ENCODE results near the gene ERC2. TPM values are rescaled to one million over a fixed set of nuclear protein-coding genes. Genes with fewer than 3 reads are reported as not detected.

ERC2 gene
- total and polyA plus RNA-seq, 8 donors = 1.2 to 4.8 (median 2.3) TPM

DNA sequence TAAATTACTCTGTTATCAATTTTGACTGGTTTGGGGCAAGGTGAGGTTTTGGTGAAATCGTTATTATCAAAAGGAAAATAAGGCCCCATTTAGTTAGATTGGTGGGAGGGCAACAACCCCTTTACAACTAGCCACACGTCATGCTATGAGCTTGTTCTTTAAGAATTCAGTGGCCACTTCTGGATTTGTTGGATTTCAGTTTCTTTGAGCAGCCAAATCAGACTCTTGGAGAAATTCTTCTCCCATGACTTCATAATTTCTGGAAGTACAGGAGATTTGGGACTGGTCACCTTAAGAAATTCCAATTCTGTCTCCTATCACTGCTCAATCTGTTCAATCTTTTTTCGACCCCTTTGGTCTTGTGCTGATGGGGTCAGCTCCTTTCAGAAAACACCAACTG, 966.4 kb downstream of the ERC2 start:
- H3K9me3 ChIP-seq = no peaks in the 10 kb centered on the region
- H3K27ac ChIP-seq = no peak overlapping the region
- TF ChIP-seq, protein P1, sequence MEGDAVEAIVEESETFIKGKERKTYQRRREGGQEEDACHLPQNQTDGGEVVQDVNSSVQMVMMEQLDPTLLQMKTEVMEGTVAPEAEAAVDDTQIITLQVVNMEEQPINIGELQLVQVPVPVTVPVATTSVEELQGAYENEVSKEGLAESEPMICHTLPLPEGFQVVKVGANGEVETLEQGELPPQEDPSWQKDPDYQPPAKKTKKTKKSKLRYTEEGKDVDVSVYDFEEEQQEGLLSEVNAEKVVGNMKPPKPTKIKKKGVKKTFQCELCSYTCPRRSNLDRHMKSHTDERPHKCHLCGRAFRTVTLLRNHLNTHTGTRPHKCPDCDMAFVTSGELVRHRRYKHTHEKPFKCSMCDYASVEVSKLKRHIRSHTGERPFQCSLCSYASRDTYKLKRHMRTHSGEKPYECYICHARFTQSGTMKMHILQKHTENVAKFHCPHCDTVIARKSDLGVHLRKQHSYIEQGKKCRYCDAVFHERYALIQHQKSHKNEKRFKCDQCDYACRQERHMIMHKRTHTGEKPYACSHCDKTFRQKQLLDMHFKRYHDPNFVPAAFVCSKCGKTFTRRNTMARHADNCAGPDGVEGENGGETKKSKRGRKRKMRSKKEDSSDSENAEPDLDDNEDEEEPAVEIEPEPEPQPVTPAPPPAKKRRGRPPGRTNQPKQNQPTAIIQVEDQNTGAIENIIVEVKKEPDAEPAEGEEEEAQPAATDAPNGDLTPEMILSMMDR (IDR thresholded peaks at IDR 0.05) = no peak
- DNase-seq (no peak), FAIRE-seq (no peak), ATAC-seq (no peak)
- H3K4me3 ChIP-seq = no peak overlapping the region
- H3K4me1 ChIP-seq = no peaks in the 10 kb centered on the region
- H3K27me3 ChIP-seq = no peaks in the 10 kb centered on the region
- intact Hi-C loops (cut with DNase I) = no loop called here
- 64 to 83% methylated on average over 3 of the region's 3 CpGs for WGBS, 2 donors
- no peaks in the 10 kb centered on the region for H3K36me3 ChIP-seq

DNA sequence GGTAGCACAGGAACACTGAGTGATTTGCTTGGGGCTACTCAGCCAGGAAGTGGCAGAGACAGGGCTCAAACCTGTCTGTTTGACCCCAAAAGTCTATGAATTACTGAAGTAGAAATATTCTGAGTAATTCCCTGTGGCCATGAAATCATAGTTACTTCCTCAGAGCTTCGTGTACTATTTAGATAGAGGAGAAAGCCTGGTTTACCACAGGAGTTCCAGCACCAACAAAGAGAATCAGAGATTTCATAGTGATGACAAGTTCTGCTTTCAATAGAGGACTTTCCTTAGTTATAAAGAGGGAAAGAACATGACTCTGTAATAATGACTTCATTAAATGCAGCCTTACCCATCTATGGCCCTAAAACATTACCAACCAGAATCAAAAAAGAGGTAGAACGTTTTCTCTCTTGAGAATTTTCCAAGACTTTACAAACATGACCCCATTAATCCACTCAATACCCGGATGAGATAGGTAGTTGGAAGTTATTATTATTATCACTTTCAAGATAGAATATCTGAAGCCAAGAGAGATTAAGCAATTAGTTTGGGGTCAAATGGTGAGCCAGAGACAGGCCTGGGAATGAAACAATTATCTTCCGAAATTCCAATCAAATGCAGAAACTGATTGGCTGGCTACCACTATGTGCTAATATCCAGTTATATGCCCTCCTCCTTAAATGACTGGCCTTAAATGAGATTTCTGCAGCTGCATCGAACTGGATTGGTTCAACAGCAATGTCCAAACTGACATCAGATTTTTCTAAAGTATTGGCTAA, 967.5 kb downstream of the ERC2 start:
- TF ChIP-seq, protein P1 (IDR thresholded peaks at IDR 0.05) = no peak
- ATAC-seq = no peak
- intact Hi-C loops (cut with DNase I) = no loop called here
- Histone ChIP-seq H3K36me3 (no peaks in the 10 kb centered on the region), H3K9me3 (no peaks in the 10 kb centered on the region), H3K4me3 (no peak overlapping the region), H3K27me3 (no peaks in the 10 kb centered on the region), H3K27ac (no peak overlapping the region), H3K4me1 (no peaks in the 10 kb centered on the region)
- no peak for DNase-seq
- FAIRE-seq = no peak
- WGBS, 2 donors = 53 to 59% methylated on average over 5 of the region's 5 CpGs

DNA sequence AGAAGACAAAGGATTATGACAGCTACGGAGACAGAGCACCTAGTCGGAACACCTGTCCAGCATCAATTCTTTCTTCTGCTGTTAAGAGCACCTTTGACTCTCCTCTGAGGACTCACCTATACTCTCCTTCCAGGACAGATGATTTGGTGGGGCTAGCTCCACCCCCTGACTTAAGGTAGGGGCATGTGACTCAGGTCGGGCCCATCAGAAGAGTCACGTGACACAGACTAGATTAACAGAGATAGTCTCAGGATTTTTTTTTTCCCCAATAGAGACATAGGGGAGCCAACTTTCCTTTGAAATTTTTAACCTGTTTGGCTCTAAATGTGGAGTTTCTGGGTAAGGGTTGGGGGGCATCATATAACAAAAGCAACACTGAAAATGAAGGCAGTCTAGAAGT, 969.7 kb downstream of the ERC2 start:
- WGBS, 2 donors = 78 to 80% methylated on average over 4 of the region's 4 CpGs
- no peak for FAIRE-seq

DNA sequence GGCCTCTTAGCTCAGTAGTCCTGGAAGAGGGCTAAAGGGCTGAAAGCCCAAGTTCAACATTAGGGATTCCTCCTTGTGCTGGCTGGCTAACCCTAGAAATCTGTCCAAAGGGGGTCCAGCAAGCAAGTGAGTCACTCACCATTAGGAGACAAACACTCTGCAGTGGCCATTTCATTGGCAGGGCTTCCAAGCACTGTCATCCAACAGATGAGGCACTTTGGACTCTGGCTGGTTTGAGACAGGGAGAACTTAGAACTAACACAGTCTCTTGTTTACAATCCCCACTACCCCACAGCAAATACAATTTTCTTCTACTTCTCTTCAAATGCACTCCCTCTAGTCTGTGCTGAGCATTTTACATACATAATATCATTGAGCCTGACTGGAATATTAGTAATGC, 971.0 kb downstream of the ERC2 start:
- intact Hi-C loops (cut with DNase I) = no loop called here
- Histone ChIP-seq H3K36me3 (no peaks in the 10 kb centered on the region), H3K4me1 (no peaks in the 10 kb centered on the region), H3K4me3 (no peak overlapping the region), H3K27ac (no peak overlapping the region), H3K9me3 (no peaks in the 10 kb centered on the region), H3K27me3 (no peaks in the 10 kb centered on the region)
- FAIRE-seq (no peak), ATAC-seq (no peak), DNase-seq (no peak)
- TF ChIP-seq, protein P1 (IDR thresholded peaks at IDR 0.05) = no peak

More for the DNA sequence above, 969.7 kb downstream of the ERC2 start:
- Histone ChIP-seq H3K4me3 (no peak overlapping the region), H3K27ac (no peak overlapping the region), H3K4me1 (no peaks in the 10 kb centered on the region), H3K36me3 (no peaks in the 10 kb centered on the region), H3K27me3 (no peaks in the 10 kb centered on the region), H3K9me3 (no peaks in the 10 kb centered on the region)
- ATAC-seq = no peak
- no peak for DNase-seq
- intact Hi-C loops (cut with DNase I) = no loop called here
- TF ChIP-seq, protein P1 (IDR thresholded peaks at IDR 0.05) = no peak

DNA sequence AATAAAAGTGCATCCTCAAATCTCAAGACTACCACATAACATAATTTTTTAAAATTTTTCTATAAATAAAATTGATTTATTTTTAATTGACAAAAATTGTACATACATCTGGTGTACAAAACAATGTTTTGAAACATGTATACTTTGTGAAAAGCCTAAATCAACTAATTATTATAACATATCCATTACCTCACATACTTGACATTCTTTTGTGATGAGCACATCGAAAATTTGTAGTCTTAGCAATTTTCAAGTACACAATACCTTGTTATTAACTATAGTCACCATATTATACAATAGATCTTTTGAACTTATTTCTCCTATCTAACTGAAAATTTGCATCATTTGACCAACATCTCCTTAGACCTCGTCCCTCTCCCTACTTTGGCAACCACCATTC, 973.3 kb downstream of the ERC2 start:
- WGBS, 2 donors = 71 to 77% methylated on average over 2 of the region's 2 CpGs
- ATAC-seq = no peak
- Histone ChIP-seq H3K4me3 (no peak overlapping the region), H3K27me3 (no peaks in the 10 kb centered on the region), H3K36me3 (no peaks in the 10 kb centered on the region), H3K4me1 (no peaks in the 10 kb centered on the region), H3K27ac (no peak overlapping the region), H3K9me3 (no peaks in the 10 kb centered on the region)
- no peak for DNase-seq
- TF ChIP-seq, protein P1 (IDR thresholded peaks at IDR 0.05) = no peak
- FAIRE-seq = no peak
- intact Hi-C loops (cut with DNase I) = no loop called here
